Activated CD4-positive, alpha-beta T cell treated with anti-CD3 and anti-CD28 coated beads, Interleukin-2, amount 50 U/mL, for 16 hours (primary cell): Measurements from ENCODE around the gene ABCB10.

Experiments used
- DNase-seq: peaks from one replicate; pipeline ENCODE4 v3.0.0-alpha.2; 2020

Gene ABCB10

GRCh38 chr1:229466887-229467286 is 91.6 kb downstream of the ABCB10 start:
- no peak for DNase-seq
